ENCODE data around the gene TESMIN. TPM values are rescaled to one million over a fixed set of nuclear protein-coding genes. Genes with fewer than 3 reads are reported as not detected.
A peak's percentile ranks its signal among the peaks of the same experiment; 100 is the strongest.

TESMIN gene
- total RNA-seq, 2 donors from 2014 or later, result 14.3 to 20.7 TPM

DNA sequence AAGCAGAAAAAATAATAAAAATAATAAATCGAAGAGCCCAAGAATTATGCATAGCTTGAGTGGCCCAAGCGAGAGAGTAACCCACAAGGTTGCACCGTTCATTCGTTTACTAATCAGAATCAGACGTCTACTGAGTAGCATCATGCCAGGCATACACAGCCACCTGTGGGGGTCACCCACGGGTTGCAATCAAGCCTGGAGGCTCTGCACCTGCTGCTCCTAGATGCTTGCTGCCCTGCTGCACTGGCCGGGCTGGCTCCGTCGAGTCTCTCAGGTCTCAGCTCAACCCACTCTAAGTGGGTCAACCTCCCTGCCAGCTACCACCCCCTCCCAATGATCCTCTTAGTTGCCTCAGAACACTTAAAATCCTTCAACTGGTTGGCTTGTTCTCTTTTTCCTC is 2.0 kb upstream of the TESMIN start:
- H3K27me3 ChIP-seq, result no peaks in the 10 kb centered on the region
- H3K4me1 ChIP-seq, result no peaks in the 10 kb centered on the region
- no peak overlapping the region for H3K9ac ChIP-seq (ENCODE audit: low read depth in 2 of 2, low read length in 2 of 2)
- H3K9me3 ChIP-seq, result no peaks in the 10 kb centered on the region
- no peak overlapping the region for H3K27ac ChIP-seq
- H3K36me3 ChIP-seq, result no peaks in the 10 kb centered on the region
- DNase-seq, result no peak
- no peak overlapping the region for H3K4me3 ChIP-seq
- intact Hi-C loops (cut with DNase I), result no loop called here
- TF ChIP-seq, protein P1, sequence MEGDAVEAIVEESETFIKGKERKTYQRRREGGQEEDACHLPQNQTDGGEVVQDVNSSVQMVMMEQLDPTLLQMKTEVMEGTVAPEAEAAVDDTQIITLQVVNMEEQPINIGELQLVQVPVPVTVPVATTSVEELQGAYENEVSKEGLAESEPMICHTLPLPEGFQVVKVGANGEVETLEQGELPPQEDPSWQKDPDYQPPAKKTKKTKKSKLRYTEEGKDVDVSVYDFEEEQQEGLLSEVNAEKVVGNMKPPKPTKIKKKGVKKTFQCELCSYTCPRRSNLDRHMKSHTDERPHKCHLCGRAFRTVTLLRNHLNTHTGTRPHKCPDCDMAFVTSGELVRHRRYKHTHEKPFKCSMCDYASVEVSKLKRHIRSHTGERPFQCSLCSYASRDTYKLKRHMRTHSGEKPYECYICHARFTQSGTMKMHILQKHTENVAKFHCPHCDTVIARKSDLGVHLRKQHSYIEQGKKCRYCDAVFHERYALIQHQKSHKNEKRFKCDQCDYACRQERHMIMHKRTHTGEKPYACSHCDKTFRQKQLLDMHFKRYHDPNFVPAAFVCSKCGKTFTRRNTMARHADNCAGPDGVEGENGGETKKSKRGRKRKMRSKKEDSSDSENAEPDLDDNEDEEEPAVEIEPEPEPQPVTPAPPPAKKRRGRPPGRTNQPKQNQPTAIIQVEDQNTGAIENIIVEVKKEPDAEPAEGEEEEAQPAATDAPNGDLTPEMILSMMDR (IDR thresholded peaks at IDR 0.05), result no peak

- no peak overlapping the region for H3K27ac ChIP-seq
- no peaks in the 10 kb centered on the region for H3K4me1 ChIP-seq
- H3K9me3 ChIP-seq, result no peaks in the 10 kb centered on the region
- intact Hi-C loops (cut with DNase I), result no loop called here
- H3K4me3 ChIP-seq, result peak overlapping the region; percentile 54
- H3K27me3 ChIP-seq, result no peaks in the 10 kb centered on the region
- H3K9ac ChIP-seq (ENCODE audit: low read depth in 2 of 2, low read length in 2 of 2), result peak overlapping the region in 1 of 2 donors; percentile 72
- no peaks in the 10 kb centered on the region for H3K36me3 ChIP-seq
- no peak for DNase-seq
- TF ChIP-seq, protein P1 (IDR thresholded peaks at IDR 0.05), result no peak
These were observed 355 bp downstream of the TESMIN start for GRCh38 chr11:68751004-68751325.

DNA sequence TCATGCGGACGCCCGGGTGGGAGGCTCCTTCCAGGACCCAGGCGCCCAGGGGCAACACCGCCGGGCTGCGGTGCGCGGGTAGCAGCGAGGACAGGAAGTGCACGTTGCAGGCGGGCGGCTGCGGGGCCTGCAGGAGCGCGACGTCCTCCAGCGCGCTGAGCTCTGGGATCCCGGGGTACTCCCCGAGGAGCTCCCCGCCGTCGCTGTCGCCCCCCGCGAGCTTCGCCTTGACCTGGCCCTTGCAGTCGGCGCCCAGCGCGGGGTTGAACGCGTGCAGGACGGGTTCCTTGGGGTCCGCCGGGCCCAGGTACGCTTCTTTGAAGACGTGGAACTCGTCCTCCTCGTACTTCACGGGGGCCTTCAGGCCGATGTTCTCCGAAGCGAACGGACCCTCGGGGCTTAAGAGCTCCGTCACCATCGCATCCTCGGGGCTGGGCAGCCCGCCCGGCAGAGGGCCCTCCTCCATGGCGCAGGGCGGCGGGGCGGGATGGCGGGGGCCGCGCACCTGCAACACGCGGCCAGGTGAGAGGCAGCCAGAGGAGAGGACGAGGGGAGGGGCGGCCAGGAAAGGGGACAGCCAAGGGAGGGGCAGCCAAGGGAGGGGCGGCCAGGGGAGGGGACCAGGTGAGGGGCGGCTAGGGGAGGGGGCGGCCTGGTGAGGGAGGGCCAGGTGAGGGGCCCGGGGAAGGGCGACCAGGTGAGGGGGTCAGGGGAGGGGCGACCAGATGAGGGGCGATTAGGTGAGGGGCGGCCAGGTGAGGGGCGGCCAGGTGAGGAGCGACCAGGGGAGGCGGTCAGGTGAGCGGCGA is 921 bp downstream of the TESMIN start:
- Histone ChIP-seq H3K36me3 (no peaks in the 10 kb centered on the region), H3K27me3 (no peaks in the 10 kb centered on the region), H3K4me3 (peak overlapping the region; percentile 0), H3K4me1 (no peaks in the 10 kb centered on the region), H3K27ac (no peak overlapping the region), H3K9me3 (no peaks in the 10 kb centered on the region), H3K9ac (ENCODE audit: low read depth in 2 of 2, low read length in 2 of 2) (no peak overlapping the region)
- TF ChIP-seq, protein P1 (IDR thresholded peaks at IDR 0.05), result no peak
- intact Hi-C loops (cut with DNase I), result no loop called here
- no peak for DNase-seq

GRCh38 chr11:68749229-68750123 is 1.8 kb downstream of the TESMIN start:
- TF ChIP-seq, protein P1 (IDR thresholded peaks at IDR 0.05), result no peak
- H3K27ac ChIP-seq, result no peak overlapping the region
- H3K36me3 ChIP-seq, result no peaks in the 10 kb centered on the region
- no peaks in the 10 kb centered on the region for H3K9me3 ChIP-seq
- H3K4me3 ChIP-seq, result no peak overlapping the region
- no peak overlapping the region for H3K9ac ChIP-seq (ENCODE audit: low read depth in 2 of 2, low read length in 2 of 2)
- intact Hi-C loops (cut with DNase I), result no loop called here
- DNase-seq, result no peak
- H3K27me3 ChIP-seq, result no peaks in the 10 kb centered on the region
- no peaks in the 10 kb centered on the region for H3K4me1 ChIP-seq

- Histone ChIP-seq H3K4me1 (no peaks in the 10 kb centered on the region), H3K27me3 (no peaks in the 10 kb centered on the region), H3K9me3 (no peaks in the 10 kb centered on the region), H3K36me3 (no peaks in the 10 kb centered on the region), H3K27ac (no peak overlapping the region), H3K4me3 (no peak overlapping the region), H3K9ac (ENCODE audit: low read depth in 2 of 2, low read length in 2 of 2) (no peak overlapping the region)
- TF ChIP-seq, protein P1 (IDR thresholded peaks at IDR 0.05), result no peak
- no peak for DNase-seq
- intact Hi-C loops (cut with DNase I), result no loop called here
These were observed 3.3 kb downstream of the TESMIN start for GRCh38 chr11:68748061-68748460.

Data from colonic mucosa (tissue), 4 donors.